Measurements from ENCODE around the gene CEP68.

- TF ChIP-seq EZH2 (IDR thresholded peaks at IDR 0.05; ENCODE audit: insufficient read depth, poor library complexity, severe bottlenecking) (no peak), EZH2phosphoT487 (IDR thresholded peaks at IDR 0.05; ENCODE audit: insufficient read depth, low read depth) (no peak)
These were observed 51.3 kb downstream of the CEP68 start for GRCh38 chr2:65107530-65107929.
